GM23248 (cell line): ENCODE measurements around the gene TEX9. TPM values are rescaled to one million over a fixed set of nuclear protein-coding genes. Genes with fewer than 3 reads are reported as not detected.

ENCODE experiments used
- DNase-seq: peaks from one replicate; pipeline ENCODE4 v3.0.0-alpha.2; 2015
- H2AFZ ChIP-seq: fragments of 200-600 bp; sonication (generic); 2 replicates; pipeline ENCODE4 v1.6.1; 2016; ENCODE audit warnings: antibody characterized with exemption
- H3F3A ChIP-seq: fragments of 200-600 bp; sonication (generic); 2 replicates; pipeline ENCODE4 v1.6.1; 2016; ENCODE audit warnings: mild to moderate bottlenecking, antibody characterized with exemption, mixed run types; ENCODE audit not compliant: insufficient read depth
- H3K27ac ChIP-seq: fragments of 200-600 bp; sonication (generic); 2 replicates; pipeline ENCODE4 v1.5.1; 2016; ENCODE audit warnings: mild to moderate bottlenecking
- H3K27me3 ChIP-seq: fragments of 200-600 bp; sonication (generic); replicated peaks from 2 replicates; pipeline ENCODE4 v1.6.1; 2016; ENCODE audit warnings: mild to moderate bottlenecking; ENCODE audit not compliant: insufficient read depth
- H3K36me3 ChIP-seq: fragments of 200-600 bp; sonication (generic); 2 replicates; pipeline ENCODE4 v1.6.1; 2016; ENCODE audit warnings: low read depth, mild to moderate bottlenecking
- H3K4me1 ChIP-seq: fragments of 200-600 bp; sonication (generic); 2 replicates; pipeline ENCODE4 v1.6.1; 2016; ENCODE audit warnings: mild to moderate bottlenecking; ENCODE audit not compliant: insufficient read depth
- H3K4me2 ChIP-seq: fragments of 200-600 bp; sonication (generic); one replicate; pipeline ENCODE4 v1.6.1; 2016; ENCODE audit warnings: mild to moderate bottlenecking; ENCODE audit not compliant: unreplicated experiment
- H3K4me3 ChIP-seq: fragments of 200-600 bp; sonication (generic); 2 replicates; pipeline ENCODE4 v1.5.1; 2016; ENCODE audit warnings: mild to moderate bottlenecking
- H3K79me2 ChIP-seq: fragments of 200-600 bp; sonication (generic); 2 replicates; pipeline ENCODE4 v1.6.1; 2016; ENCODE audit warnings: mild to moderate bottlenecking; ENCODE audit not compliant: insufficient read depth
- H3K9ac ChIP-seq: fragments of 200-600 bp; sonication (generic); 2 replicates; pipeline ENCODE4 v1.6.1; 2016; ENCODE audit warnings: mild to moderate bottlenecking
- H3K9me2 ChIP-seq: fragments of 200-600 bp; sonication (generic); 2 replicates; pipeline ENCODE4 v1.6.1; 2016; ENCODE audit warnings: mixed run types, mild to moderate bottlenecking, moderate library complexity; ENCODE audit not compliant: insufficient read depth
- H3K9me3 ChIP-seq: fragments of 200-600 bp; sonication (generic); one replicate; pipeline ENCODE4 v1.6.1; 2017; ENCODE audit warnings: low read depth
- H4K20me1 ChIP-seq: fragments of 200-600 bp; sonication (generic); 2 replicates; pipeline ENCODE4 v1.6.0; 2016; ENCODE audit not compliant: insufficient read depth
- EZH2 ChIP-seq: fragments of 200-600 bp; sonication (generic); IDR thresholded peaks from 2 replicates; pipeline ENCODE4 v1.6.1; 2018; ENCODE audit warnings: antibody characterized with exemption, mild to moderate bottlenecking; ENCODE audit not compliant: insufficient read depth, poor library complexity, severe bottlenecking
- EZH2phosphoT487 ChIP-seq: fragments of 200-600 bp; sonication (generic); IDR thresholded peaks from 2 replicates; pipeline ENCODE4 v1.6.1; 2018; ENCODE audit warnings: antibody characterized with exemption, moderate library complexity, mild to moderate bottlenecking, low read depth; ENCODE audit not compliant: insufficient read depth
- WGBS, 2 experiments: methylation state at CpG; one replicate each; pipeline ENCODE4 v1.1.6; 2015 to 2017; ENCODE audit warnings: low lambda C conversion rate in 2 of 2, low coverage in 1 of 2; ENCODE audit errors: missing lambda C conversion rate in 2 of 2; 5-methylcytosine and 5-hydroxymethylcytosine counted together
- in situ Hi-C: fragments of 300-500 bp; cut with MboI; formaldehyde crosslinking; loops from 2 replicates; pipeline ENCODE4 v1.15.0; 2020
- polyA plus RNA-seq: library from polyadenylated mRNA; unstranded; fragments of >200 nt; fragmentation: Nextera tagmentation; extraction: Ambion mirVana; gene quantifications from 2 replicates; pipeline ENCODE4 v1.2.1, GENCODE V29; 2016
- total RNA-seq: library from RNA; depleted of rRNA; stranded (reverse); fragments of >200 nt; shearing (Covaris generic); gene quantifications from 2 replicates; pipeline ENCODE4 v1.2.3, GENCODE V29; 2014

The TEX9 gene
- total and polyA plus RNA-seq, 2 experiments from 2014 or later, result 3.5 to 4.3 TPM

GRCh38 chr15:56339594-56339993 lies 25.6 kb upstream of the TEX9 start:
- Histone ChIP-seq H3K9ac (no peak overlapping the region), H3K36me3 (no peaks in the 10 kb centered on the region), H3K9me2 (no peaks in the 10 kb centered on the region), H3F3A (no peaks in the 10 kb centered on the region), H3K79me2 (no peaks in the 10 kb centered on the region), H3K9me3 (no peaks in the 10 kb centered on the region), H4K20me1 (no peaks in the 10 kb centered on the region), H3K27ac (no peak overlapping the region), H3K27me3 (no peaks in the 10 kb centered on the region), H3K4me3 (no peak overlapping the region), H3K4me1 (no peaks in the 10 kb centered on the region), H2AFZ (no peak overlapping the region), H3K4me2 (no peak overlapping the region)
- WGBS, 2 experiments, result 69 to 72% methylated on average over 4 of the region's 4 CpGs
- peak; percentile 43 for DNase-seq
- TF ChIP-seq EZH2phosphoT487, result no peak
- TF ChIP-seq EZH2, result no peak
- in situ Hi-C loops, result no loop called here

- TF ChIP-seq EZH2phosphoT487 (no peak), EZH2 (no peak)
- no peak overlapping the region for H3K4me2 ChIP-seq
- no peaks in the 10 kb centered on the region for H3K9me3 ChIP-seq
- no peaks in the 10 kb centered on the region for H4K20me1 ChIP-seq
- H3K36me3 ChIP-seq, result no peaks in the 10 kb centered on the region
- H3K27me3 ChIP-seq, result no peaks in the 10 kb centered on the region
- H3K27ac ChIP-seq, result no peak overlapping the region
- H3K4me3 ChIP-seq, result no peak overlapping the region
- in situ Hi-C loops, result no loop called here
- no peaks in the 10 kb centered on the region for H3K79me2 ChIP-seq
- no peaks in the 10 kb centered on the region for H3K4me1 ChIP-seq
- no peak overlapping the region for H2AFZ ChIP-seq
- peak; percentile 16 for DNase-seq
- H3F3A ChIP-seq, result no peaks in the 10 kb centered on the region
- WGBS, 2 experiments, result 51 to 62% methylated on average over 3 of the region's 3 CpGs
- no peak overlapping the region for H3K9ac ChIP-seq
- no peaks in the 10 kb centered on the region for H3K9me2 ChIP-seq
These were observed 24.0 kb upstream of the TEX9 start for GRCh38 chr15:56341201-56341600.

- Histone ChIP-seq H3K4me3 (no peak overlapping the region), H3K9me2 (no peaks in the 10 kb centered on the region), H3K27me3 (no peaks in the 10 kb centered on the region), H3K4me1 (no peaks in the 10 kb centered on the region), H3F3A (no peaks in the 10 kb centered on the region), H3K36me3 (no peaks in the 10 kb centered on the region), H3K27ac (no peak overlapping the region), H3K79me2 (no peaks in the 10 kb centered on the region), H3K4me2 (no peak overlapping the region), H3K9me3 (no peaks in the 10 kb centered on the region), H4K20me1 (no peaks in the 10 kb centered on the region), H3K9ac (no peak overlapping the region), H2AFZ (no peak overlapping the region)
- no peak for DNase-seq
- WGBS, 2 experiments, result 40 to 65% methylated on average over 1 of the region's 1 CpG
- TF ChIP-seq EZH2phosphoT487 (no peak), EZH2 (no peak)
- in situ Hi-C loops, result no loop called here
These were observed 22.6 kb upstream of the TEX9 start for GRCh38 chr15:56342653-56343052.

DNA sequence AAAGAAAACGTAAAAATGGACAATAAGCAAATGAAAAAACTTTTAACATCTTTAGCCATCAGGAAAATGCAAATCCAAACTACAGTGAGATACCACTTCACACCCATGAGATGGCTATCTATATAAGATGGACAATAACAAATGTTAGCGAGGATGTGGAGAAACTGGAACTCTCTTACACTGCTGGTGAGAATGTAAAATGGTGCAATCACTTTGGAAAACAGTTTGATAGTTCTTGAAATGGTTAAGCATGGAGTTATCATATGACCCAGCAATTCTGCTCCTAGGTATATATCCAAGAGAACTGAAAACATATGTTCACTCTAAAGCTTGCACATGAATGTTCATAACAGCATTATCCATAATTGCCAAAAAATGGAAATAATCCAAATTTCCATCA lies 21.3 kb upstream of the TEX9 start:
- Histone ChIP-seq H3K4me3 (no peak overlapping the region), H3K79me2 (no peaks in the 10 kb centered on the region), H3F3A (no peaks in the 10 kb centered on the region), H3K27me3 (no peaks in the 10 kb centered on the region), H3K27ac (no peak overlapping the region), H3K9ac (no peak overlapping the region), H3K9me2 (no peaks in the 10 kb centered on the region), H3K9me3 (no peaks in the 10 kb centered on the region), H3K4me2 (no peak overlapping the region), H4K20me1 (no peaks in the 10 kb centered on the region), H3K4me1 (no peaks in the 10 kb centered on the region), H3K36me3 (no peaks in the 10 kb centered on the region), H2AFZ (no peak overlapping the region)
- 5 to 8% methylated on average over 2 of the region's 2 CpGs for WGBS, 2 experiments
- in situ Hi-C loops, result no loop called here
- no peak for DNase-seq
- TF ChIP-seq EZH2phosphoT487, result no peak
- no peak for TF ChIP-seq EZH2

DNA sequence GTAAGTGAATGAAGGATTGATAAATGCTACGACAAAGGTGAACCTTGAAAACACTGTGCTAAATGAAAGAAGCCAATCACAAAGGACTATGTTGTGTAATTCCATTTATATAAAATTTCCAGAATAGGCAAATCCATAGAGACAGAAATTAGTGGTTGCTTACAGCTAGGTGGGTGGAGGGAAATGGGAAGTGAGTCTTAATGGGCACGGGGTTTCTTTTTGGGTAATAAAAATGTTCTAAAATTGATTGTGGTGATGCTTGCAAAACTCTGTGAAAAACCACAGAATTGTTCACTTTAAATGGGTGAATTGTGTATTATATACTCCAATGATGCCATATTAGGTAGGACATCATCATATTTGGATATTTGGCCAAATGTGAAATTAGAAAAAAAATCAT lies 20.9 kb upstream of the TEX9 start:
- Histone ChIP-seq H3K4me2 (no peak overlapping the region), H3K27ac (no peak overlapping the region), H3K9ac (no peak overlapping the region), H3F3A (no peaks in the 10 kb centered on the region), H3K4me1 (no peaks in the 10 kb centered on the region), H3K79me2 (no peaks in the 10 kb centered on the region), H3K27me3 (no peaks in the 10 kb centered on the region), H3K9me3 (no peaks in the 10 kb centered on the region), H2AFZ (no peak overlapping the region), H3K36me3 (no peaks in the 10 kb centered on the region), H4K20me1 (no peaks in the 10 kb centered on the region), H3K9me2 (no peaks in the 10 kb centered on the region), H3K4me3 (no peak overlapping the region)
- no peak for DNase-seq
- TF ChIP-seq EZH2phosphoT487, result no peak
- no peak for TF ChIP-seq EZH2
- in situ Hi-C loops, result no loop called here
- WGBS, 2 experiments, result 70 to 78% methylated on average over 2 of the region's 2 CpGs
